Activated T-cell treated with anti-CD3 and anti-CD28 coated beads for 48 hours (primary cell): ENCODE measurements around the gene ARFRP1.
"Not testable (repeated sequence)": the region's sequence is repeated elsewhere in the genome, so short reads cannot be mapped to it uniquely, and the experiment has no call there.

Experiments used
- DNase-seq: peaks from one replicate; pipeline ENCODE4 v3.0.0-alpha.2; 2020; ENCODE audit warnings: low read depth

ARFRP1 gene

DNA sequence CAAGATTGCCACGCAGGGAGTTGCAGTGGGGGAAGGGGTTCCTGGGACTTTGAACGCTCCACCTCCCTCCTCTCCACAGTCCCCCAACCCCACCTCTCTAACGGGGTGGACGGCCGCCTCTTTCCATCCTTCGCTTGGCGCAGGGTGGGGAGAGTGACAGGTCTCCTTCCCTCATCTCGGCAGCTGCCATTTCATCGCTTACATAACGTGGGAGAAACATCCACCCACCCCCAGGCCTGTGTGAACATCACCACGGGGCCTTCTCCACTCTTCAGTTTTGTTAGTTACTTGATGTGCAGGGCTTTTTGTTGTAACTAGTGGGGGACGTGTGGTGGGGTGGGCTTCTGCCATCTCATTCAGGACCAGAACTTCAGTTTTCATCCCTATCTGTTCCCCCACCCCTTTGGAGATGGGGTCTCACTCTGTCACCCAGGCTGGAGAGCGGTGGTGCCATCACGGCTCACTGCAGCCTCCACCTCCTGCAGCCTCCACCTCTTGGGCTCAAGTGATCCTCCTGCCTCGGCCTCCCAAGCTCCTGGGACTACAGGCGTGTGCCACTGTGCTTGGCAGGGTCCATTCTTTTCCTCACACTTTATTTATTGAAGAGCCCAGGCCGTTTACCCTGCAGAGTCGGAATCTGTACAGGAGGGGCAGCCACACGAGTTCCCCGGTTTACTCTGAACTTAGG, 32.0 kb downstream of the ARFRP1 start:
- DNase-seq: no peak

DNA sequence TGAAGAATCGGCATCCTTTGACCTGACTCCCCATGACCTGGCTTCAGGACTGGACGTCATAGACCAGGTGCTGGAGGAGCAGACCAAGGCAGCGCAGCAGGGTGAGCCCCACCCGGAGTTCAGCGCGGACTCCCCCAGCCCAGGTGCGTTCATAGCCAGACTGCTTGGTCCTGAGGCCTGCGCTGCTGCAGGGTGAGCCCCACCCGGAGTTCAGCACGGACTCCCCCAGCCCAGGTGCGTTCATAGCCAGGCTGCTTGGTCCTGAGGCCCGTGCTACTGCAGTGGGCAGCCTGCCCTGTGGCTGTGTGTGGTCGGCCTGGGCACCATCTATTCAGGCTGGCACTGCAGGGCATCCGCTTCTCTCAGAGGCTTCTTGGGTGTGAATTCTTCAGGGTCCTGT, 33.8 kb downstream of the ARFRP1 start:
- DNase-seq: no peak

GRCh38 chr20:63672666-63673065, 35.1 kb downstream of the ARFRP1 start:
- DNase-seq: no peak

- not testable (repeated sequence) for DNase-seq
These were observed 36.1 kb downstream of the ARFRP1 start for GRCh38 chr20:63671695-63672094.

- DNase-seq: no peak
These were observed 39.4 kb downstream of the ARFRP1 start for GRCh38 chr20:63668351-63668750.

DNA sequence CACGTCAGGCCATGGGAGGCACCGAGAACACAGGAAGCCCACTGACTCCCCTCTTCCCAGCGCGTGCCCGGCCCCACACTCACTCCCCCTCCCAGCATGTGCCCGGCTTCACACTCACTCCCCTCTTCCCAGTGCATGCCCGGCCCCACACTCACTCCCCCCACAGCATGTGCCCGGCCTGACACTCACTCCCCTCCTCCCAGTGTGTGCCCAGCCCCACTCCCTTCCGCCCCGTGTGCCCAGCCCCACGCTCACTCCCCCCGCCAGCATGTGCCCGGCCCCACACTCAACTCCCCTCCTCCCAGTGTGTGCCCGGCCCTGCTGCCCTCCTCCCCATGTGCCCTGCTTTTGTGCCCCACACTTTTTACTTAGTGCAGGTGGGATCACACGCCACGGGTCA, 39.9 kb downstream of the ARFRP1 start:
- DNase-seq: no peak

DNA sequence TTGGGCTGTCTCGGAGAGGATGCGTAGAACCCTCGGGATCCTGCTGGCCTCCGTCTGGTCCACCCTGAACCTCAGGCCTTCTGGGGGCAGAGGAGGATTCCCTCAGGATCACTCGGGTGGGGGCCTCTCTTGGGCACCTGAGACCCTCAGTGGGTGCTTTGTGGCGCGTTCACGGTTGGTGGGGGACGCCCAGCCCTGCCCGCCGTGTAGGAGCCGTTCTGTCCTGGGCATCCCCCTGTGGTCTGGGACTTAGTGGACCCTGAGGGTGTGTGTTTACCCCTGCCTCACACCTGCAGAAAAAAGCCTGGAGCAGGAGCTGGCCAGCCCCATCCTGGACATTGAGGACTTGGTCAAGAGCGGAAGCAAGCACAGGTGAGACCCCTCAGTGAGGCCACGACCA, 42.1 kb downstream of the ARFRP1 start:
- DNase-seq: no peak

- no peak for DNase-seq
These were observed 42.7 kb downstream of the ARFRP1 start for GRCh38 chr20:63664861-63665594.

- DNase-seq: no peak
These were observed 43.5 kb downstream of the ARFRP1 start for GRCh38 chr20:63664143-63664851.

DNA sequence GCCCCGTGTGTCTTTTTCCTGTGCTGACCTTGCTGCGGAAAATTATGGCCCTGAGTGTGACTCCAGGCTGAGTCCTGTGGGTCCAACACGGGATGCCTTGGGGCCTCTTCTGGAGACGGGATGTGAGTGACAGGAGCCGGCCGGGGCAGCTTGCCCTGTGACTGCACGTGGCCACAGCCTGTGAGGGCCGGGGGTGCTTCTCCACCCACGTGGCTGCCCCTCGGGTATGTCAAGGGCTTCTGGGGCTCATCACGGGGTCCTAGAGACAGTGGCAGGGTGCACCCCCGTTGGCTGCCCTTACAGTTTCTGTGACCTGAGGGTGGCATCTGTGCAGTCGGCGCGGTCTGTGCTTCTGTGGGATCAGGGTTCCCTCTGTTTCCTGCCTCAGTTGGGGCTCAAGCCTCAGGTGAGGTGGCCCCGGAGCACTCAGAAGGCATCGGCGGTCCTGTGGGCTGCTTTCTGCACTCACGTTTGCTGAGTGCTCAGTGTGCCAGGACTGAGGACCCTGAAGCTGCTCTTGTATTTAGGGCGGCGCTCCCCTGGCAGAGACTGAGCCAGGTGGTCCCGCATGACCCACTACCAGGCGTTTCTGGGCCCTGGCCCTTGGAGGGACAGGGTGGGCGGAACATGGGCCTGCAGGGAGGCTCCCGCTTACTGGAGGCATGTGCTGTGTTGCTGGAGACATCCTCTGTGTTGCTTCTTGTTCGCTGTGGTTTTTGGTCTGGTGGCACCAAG, 44.3 kb downstream of the ARFRP1 start:
- DNase-seq: no peak

GRCh38 chr20:63662813-63663189, 45.0 kb downstream of the ARFRP1 start:
- no peak for DNase-seq

DNA sequence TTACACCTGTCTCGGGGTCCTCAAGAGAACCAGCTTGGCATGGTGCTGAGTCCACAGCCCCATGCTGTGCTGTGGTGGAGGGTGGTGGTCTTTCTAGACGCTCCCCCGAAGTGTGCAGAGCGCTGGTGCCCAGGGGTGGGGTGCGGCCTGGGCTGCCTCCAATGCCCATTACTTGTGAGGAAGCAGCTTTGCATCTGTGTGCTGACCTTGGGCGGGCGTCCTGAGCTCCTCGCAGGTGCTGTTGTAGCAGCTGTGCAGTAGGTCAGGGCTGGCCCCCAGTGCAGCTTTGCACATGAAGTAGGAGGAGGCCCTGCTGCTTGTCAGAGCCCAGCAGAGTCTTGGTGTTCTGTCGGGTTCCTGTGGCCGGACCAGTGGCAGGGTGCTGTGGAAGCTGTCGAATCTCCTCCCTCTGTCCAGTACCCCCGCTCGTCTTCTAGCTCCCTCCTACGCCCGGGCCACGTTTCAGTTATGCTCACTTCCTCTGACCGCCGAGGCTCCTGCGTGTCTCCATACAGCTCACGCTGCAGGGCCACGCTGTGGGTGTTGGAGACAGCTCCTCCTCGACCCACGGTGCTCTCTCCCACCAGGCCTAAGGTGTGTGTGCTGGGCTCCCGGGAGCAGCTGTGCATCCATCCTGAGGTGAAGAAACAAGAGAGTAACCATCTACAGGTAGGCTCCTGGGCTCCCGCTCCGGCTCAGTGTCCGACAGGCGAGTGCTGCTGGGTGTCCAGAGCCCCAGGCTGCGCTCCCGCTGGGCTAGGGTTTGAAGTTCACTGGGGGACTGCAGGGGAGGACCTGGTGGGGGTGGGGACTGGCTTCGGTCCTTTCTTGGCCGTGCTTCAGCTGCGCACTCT, 45.6 kb downstream of the ARFRP1 start:
- no peak for DNase-seq

GRCh38 chr20:63661108-63661507, 46.7 kb downstream of the ARFRP1 start:
- no peak for DNase-seq

GRCh38 chr20:63660622-63661021, 47.2 kb downstream of the ARFRP1 start:
- no peak for DNase-seq

GRCh38 chr20:63660174-63660573, 47.6 kb downstream of the ARFRP1 start:
- DNase-seq: not testable (repeated sequence)

- no peak for DNase-seq
These were observed 48.4 kb downstream of the ARFRP1 start for GRCh38 chr20:63659370-63659769.

DNA sequence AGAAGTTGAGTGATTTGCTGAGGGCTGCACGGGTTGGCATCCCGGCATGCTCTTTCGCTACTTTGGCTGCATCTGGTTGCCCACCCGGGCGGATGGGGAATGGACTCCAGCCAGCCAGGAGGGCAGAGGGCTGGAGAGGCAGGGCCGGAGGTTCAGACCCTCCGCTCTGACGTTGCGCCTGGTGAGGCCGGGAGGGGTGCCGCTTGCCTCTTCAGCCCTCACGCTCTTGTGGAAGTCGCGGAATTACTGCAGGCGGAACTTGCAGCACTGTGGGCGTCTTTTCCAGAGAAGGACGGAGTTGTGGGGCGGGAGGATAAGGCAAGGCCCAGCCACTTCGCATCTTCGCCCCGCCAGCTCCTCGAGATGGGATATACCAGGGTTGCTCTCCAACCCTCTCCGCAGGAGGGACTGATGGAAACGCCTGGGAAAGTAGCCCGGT, 49.0 kb downstream of the ARFRP1 start:
- DNase-seq: no peak

GRCh38 chr20:63657937-63658748, 49.6 kb downstream of the ARFRP1 start, which contains the start of gene RTEL1:
TSS of gene RTEL1 (plus strand) at chr20:63658312. CDS start at chr20:63659403, 1,091 bp downstream.
- DNase-seq: peak; percentile 87

DNA sequence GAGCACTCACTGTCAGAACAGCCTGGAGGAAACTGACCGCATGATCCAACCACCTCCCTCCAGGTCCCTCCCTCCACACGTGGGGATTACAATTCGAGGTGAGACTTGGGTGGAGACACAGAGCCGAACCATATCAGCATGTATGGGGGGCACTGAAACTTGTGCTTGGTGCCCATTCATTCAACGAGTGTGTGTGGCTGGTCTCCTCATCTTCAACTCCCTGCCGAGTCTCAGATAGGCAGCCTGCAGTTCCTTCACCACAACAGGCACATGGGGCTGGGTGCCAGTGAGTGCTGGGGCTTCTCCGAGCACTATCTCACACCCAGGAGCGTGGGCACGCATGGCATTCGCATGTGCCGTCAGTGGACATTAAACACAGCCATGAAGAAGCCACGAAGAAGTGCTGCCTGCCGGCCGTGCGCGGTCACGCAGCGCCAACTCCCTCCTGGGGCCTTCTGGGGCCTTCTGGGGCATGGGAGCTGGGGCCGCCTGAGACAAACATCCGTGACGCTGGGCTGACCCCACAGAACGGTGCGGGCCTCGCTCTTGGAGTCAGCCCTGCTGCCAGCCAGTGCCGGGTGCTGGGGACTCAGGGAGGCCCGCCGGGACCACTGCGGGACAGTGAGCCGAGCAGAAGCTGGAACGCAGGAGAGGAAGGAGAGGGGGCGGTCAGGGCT, 50.4 kb downstream of the ARFRP1 start:
- DNase-seq: no peak

DNA sequence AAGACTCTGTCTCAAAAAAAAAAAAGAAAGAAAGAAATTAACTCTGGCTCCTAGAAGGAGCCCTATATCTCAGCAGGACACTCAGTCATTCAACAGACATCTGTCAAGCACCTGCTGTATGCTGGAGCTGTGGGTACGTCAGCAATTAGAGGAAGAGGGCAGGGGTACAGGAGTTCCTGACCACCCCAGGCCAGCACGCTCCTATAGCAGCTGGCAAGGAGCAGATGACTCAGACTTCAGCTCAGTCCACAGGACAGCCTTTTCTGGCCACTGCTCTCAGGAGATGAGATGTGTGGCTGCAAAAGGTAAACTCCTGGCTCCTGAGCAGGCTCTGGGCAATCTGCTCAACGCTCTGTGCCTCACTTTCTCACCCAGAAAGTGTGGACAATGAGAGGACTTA, 51.3 kb downstream of the ARFRP1 start:
- no peak for DNase-seq
